Measurements from ENCODE around the gene NCOR2.

The NCOR2 gene

GRCh38 chr12:124605883-124606774, 38.7 kb upstream of the NCOR2 start:
- Histone ChIP-seq H3K9me3 (ENCODE audit: control extremely low read depth in 1 of 5, control insufficient read depth in 4 of 5, insufficient read depth in 2 of 5, low read depth in 1 of 5, low read length in 4 of 5) (no peaks in the 10 kb centered on the region), H3K36me3 (ENCODE audit: control insufficient read depth in 4 of 4, insufficient read depth in 4 of 4, low read length in 3 of 4) (no peaks in the 10 kb centered on the region), H3K27ac (ENCODE audit: insufficient read depth in 1 of 2, low read depth in 1 of 2, low read length in 2 of 2, poor library complexity in 1 of 2, severe bottlenecking in 2 of 2) (peak overlapping the region in 1 of 2 experiments; percentile 62), H3K4me1 (ENCODE audit: control extremely low read depth in 1 of 4, control insufficient read depth in 4 of 4, insufficient read depth in 4 of 4, low read length in 3 of 4) (peaks cover 9 to 83% (median 72%) of the 10 kb centered on the region in 4 experiments), H3K27me3 (replicated peaks in 2 of 5; ENCODE audit: control insufficient read depth in 4 of 5, insufficient read depth in 5 of 5, low read length in 4 of 5) (no peaks in the 10 kb centered on the region), H3K4me3 (ENCODE audit: control insufficient read depth in 1 of 7, extremely low read depth in 1 of 7, insufficient read depth in 4 of 7, low read depth in 2 of 7, low read length in 6 of 7) (peak overlapping the region in 3 of 7 experiments; percentile 1 to 28 (median 6))
- 51% methylated on average over 20 of the region's 22 CpGs for WGBS (ENCODE audit: insufficient coverage)
- POLR2A ChIA-PET: interaction anchor here (0.6 kb wide), 1 partner anchor 36 kb away, joined by 3 read pairs; no protein-coding TSS in a partner anchor
- CTCF ChIA-PET: interaction anchor here (0.8 to 5.0 kb wide), 4 partner anchors 12 to 115 kb away, joined by 3 to 25 read pairs (median 3); no protein-coding TSS in a partner anchor
- DNase-seq: peak; percentile 73 to 87 (median 76)

GRCh38 chr12:124605150-124605882, 37.9 kb upstream of the NCOR2 start:
- peaks cover 9 to 78% (median 70%) of the 10 kb centered on the region in 4 experiments for H3K4me1 ChIP-seq (ENCODE audit: control extremely low read depth in 1 of 4, control insufficient read depth in 4 of 4, insufficient read depth in 4 of 4, low read length in 3 of 4)
- H3K36me3 ChIP-seq (ENCODE audit: control insufficient read depth in 4 of 4, insufficient read depth in 4 of 4, low read length in 3 of 4): no peaks in the 10 kb centered on the region
- no peaks in the 10 kb centered on the region for H3K27me3 ChIP-seq (replicated peaks in 2 of 5; ENCODE audit: control insufficient read depth in 4 of 5, insufficient read depth in 5 of 5, low read length in 4 of 5)
- POLR2A ChIA-PET: no interaction called here
- CTCF ChIA-PET: interaction anchor here (0.8 to 5.0 kb wide), 5 partner anchors 11 to 116 kb away, joined by 3 to 25 read pairs (median 3); no protein-coding TSS in a partner anchor
- no peak for DNase-seq
- H3K4me3 ChIP-seq (ENCODE audit: control insufficient read depth in 1 of 7, extremely low read depth in 1 of 7, insufficient read depth in 4 of 7, low read depth in 2 of 7, low read length in 6 of 7): peak overlapping the region in 3 of 7 experiments; percentile 6 to 28 (median 12)
- WGBS (ENCODE audit: insufficient coverage): 53% methylated on average over 9 of the region's 13 CpGs
- no peaks in the 10 kb centered on the region for H3K9me3 ChIP-seq (ENCODE audit: control extremely low read depth in 1 of 5, control insufficient read depth in 4 of 5, insufficient read depth in 2 of 5, low read depth in 1 of 5, low read length in 4 of 5)
- peak overlapping the region in 1 of 2 experiments; percentile 62 for H3K27ac ChIP-seq (ENCODE audit: insufficient read depth in 1 of 2, low read depth in 1 of 2, low read length in 2 of 2, poor library complexity in 1 of 2, severe bottlenecking in 2 of 2)

DNA sequence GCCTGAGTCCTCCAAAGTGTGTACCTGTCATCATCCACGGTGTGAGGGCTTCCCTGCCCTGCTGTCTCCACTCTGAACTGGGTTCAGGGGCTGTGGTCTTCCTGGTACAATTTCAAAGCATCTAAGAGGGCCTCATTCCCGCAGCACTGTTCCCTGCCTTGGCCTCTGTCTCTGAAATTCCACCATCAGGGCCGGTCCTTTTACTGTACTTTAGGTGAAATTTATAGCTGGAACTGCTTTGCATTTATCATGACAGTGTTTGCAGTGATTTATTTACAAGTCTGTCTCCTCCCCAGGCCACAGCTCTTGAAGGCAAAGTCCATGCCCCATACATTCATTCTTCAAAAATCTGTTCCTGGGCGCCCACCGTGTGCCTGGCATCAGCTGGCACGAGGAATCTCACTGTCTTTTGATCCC, 36.9 kb upstream of the NCOR2 start:
- ChIA-PET POLR2A (no interaction called here), CTCF (interaction anchor here (0.8 to 5.0 kb wide), 3 partner anchors 10 to 38 kb away, joined by 3 to 25 read pairs (median 3); no protein-coding TSS in a partner anchor)
- H3K27me3 ChIP-seq (replicated peaks in 2 of 5; ENCODE audit: control insufficient read depth in 4 of 5, insufficient read depth in 5 of 5, low read length in 4 of 5): no peaks in the 10 kb centered on the region
- no peak overlapping the region for H3K4me3 ChIP-seq (ENCODE audit: control insufficient read depth in 1 of 7, extremely low read depth in 1 of 7, insufficient read depth in 4 of 7, low read depth in 2 of 7, low read length in 6 of 7)
- no peaks in the 10 kb centered on the region for H3K36me3 ChIP-seq (ENCODE audit: control insufficient read depth in 4 of 4, insufficient read depth in 4 of 4, low read length in 3 of 4)
- no peak for DNase-seq
- H3K4me1 ChIP-seq (ENCODE audit: control extremely low read depth in 1 of 4, control insufficient read depth in 4 of 4, insufficient read depth in 4 of 4, low read length in 3 of 4): peaks cover 9 to 68% (median 59%) of the 10 kb centered on the region in 4 experiments
- H3K27ac ChIP-seq (ENCODE audit: insufficient read depth in 1 of 2, low read depth in 1 of 2, low read length in 2 of 2, poor library complexity in 1 of 2, severe bottlenecking in 2 of 2): no peak overlapping the region
- H3K9me3 ChIP-seq (ENCODE audit: control extremely low read depth in 1 of 5, control insufficient read depth in 4 of 5, insufficient read depth in 2 of 5, low read depth in 1 of 5, low read length in 4 of 5): no peaks in the 10 kb centered on the region
- WGBS (ENCODE audit: insufficient coverage): 98% methylated on average over 5 of the region's 6 CpGs

DNA sequence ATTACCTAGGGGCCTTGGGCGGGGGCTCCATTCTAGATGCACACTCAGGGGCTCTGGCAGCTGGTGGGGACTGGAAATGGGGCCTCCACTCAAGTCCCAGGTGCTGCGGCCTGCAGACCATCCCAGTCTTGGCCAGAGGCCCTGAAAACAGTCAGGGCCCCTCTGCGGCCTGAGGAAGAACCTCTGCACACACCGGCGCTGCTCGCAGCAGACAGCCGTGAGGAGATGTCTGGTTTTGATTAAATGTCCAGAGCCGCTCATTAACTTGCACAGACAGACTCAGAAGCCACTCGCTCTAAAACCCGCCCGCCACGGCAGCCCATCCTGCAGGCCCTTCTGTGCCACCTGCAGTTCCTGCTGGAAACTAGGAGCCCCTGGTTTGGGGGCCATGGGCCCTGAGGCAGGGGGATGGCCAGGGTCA, 36.4 kb upstream of the NCOR2 start:
- Histone ChIP-seq H3K27ac (ENCODE audit: insufficient read depth in 1 of 2, low read depth in 1 of 2, low read length in 2 of 2, poor library complexity in 1 of 2, severe bottlenecking in 2 of 2) (no peak overlapping the region), H3K27me3 (replicated peaks in 2 of 5; ENCODE audit: control insufficient read depth in 4 of 5, insufficient read depth in 5 of 5, low read length in 4 of 5) (no peaks in the 10 kb centered on the region), H3K4me3 (ENCODE audit: control insufficient read depth in 1 of 7, extremely low read depth in 1 of 7, insufficient read depth in 4 of 7, low read depth in 2 of 7, low read length in 6 of 7) (no peak overlapping the region), H3K4me1 (ENCODE audit: control extremely low read depth in 1 of 4, control insufficient read depth in 4 of 4, insufficient read depth in 4 of 4, low read length in 3 of 4) (peaks cover 9 to 64% (median 55%) of the 10 kb centered on the region in 4 experiments), H3K36me3 (ENCODE audit: control insufficient read depth in 4 of 4, insufficient read depth in 4 of 4, low read length in 3 of 4) (no peaks in the 10 kb centered on the region), H3K9me3 (ENCODE audit: control extremely low read depth in 1 of 5, control insufficient read depth in 4 of 5, insufficient read depth in 2 of 5, low read depth in 1 of 5, low read length in 4 of 5) (no peaks in the 10 kb centered on the region)
- WGBS (ENCODE audit: insufficient coverage): 70% methylated on average over 8 of the region's 12 CpGs
- CTCF ChIA-PET: interaction anchor here (0.8 to 5.0 kb wide), 4 partner anchors 10 to 51 kb away, joined by 3 to 25 read pairs (median 4); no protein-coding TSS in a partner anchor
- POLR2A ChIA-PET: interaction anchor here (0.9 kb wide), 1 partner anchor 11 kb away, joined by 3 read pairs; no protein-coding TSS in a partner anchor
- peak in 1 of 3 donors; percentile 34 for DNase-seq

DNA sequence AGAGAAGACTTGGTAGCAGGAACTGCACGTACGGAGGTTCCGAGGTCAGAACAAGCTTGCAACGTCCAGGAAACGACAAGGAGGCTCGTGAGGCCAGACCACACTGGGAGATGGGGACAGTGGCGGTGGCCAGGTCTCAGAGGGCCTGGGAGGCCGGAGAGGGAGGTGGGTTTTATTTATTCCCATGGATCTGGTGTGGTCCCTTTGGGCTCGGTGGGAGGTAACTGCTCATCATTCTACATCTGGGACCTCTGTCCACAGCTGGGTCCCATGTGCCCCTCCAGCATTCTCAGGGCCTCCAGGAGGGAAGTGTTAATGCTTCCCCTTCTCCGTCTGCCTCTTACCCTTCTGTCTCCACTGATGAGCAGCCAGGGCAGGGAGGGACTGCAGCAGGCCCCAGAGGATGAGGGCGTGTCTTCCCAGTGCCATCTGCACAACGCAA, 35.7 kb upstream of the NCOR2 start:
- H3K9me3 ChIP-seq (ENCODE audit: control extremely low read depth in 1 of 5, control insufficient read depth in 4 of 5, insufficient read depth in 2 of 5, low read depth in 1 of 5, low read length in 4 of 5): no peaks in the 10 kb centered on the region
- H3K4me1 ChIP-seq (ENCODE audit: control extremely low read depth in 1 of 4, control insufficient read depth in 4 of 4, insufficient read depth in 4 of 4, low read length in 3 of 4): peaks cover 9 to 57% (median 48%) of the 10 kb centered on the region in 4 experiments
- no peaks in the 10 kb centered on the region for H3K27me3 ChIP-seq (replicated peaks in 2 of 5; ENCODE audit: control insufficient read depth in 4 of 5, insufficient read depth in 5 of 5, low read length in 4 of 5)
- 34% methylated on average over 9 of the region's 12 CpGs for WGBS (ENCODE audit: insufficient coverage)
- CTCF ChIA-PET: interaction anchor here (0.6 to 5.0 kb wide), 5 partner anchors 9 to 651 kb away, joined by 3 to 25 read pairs (median 4); no protein-coding TSS in a partner anchor
- POLR2A ChIA-PET: interaction anchor here (0.9 kb wide), 1 partner anchor 10 kb away, joined by 3 read pairs; no protein-coding TSS in a partner anchor
- DNase-seq: peak in 1 of 3 donors; percentile 32
- no peak overlapping the region for H3K27ac ChIP-seq (ENCODE audit: insufficient read depth in 1 of 2, low read depth in 1 of 2, low read length in 2 of 2, poor library complexity in 1 of 2, severe bottlenecking in 2 of 2)
- no peaks in the 10 kb centered on the region for H3K36me3 ChIP-seq (ENCODE audit: control insufficient read depth in 4 of 4, insufficient read depth in 4 of 4, low read length in 3 of 4)
- no peak overlapping the region for H3K4me3 ChIP-seq (ENCODE audit: control insufficient read depth in 1 of 7, extremely low read depth in 1 of 7, insufficient read depth in 4 of 7, low read depth in 2 of 7, low read length in 6 of 7)

GRCh38 chr12:124601706-124602105, 34.3 kb upstream of the NCOR2 start:
- Histone ChIP-seq H3K9me3 (ENCODE audit: control extremely low read depth in 1 of 5, control insufficient read depth in 4 of 5, insufficient read depth in 2 of 5, low read depth in 1 of 5, low read length in 4 of 5) (no peaks in the 10 kb centered on the region), H3K27ac (ENCODE audit: insufficient read depth in 1 of 2, low read depth in 1 of 2, low read length in 2 of 2, poor library complexity in 1 of 2, severe bottlenecking in 2 of 2) (no peak overlapping the region), H3K27me3 (replicated peaks in 2 of 5; ENCODE audit: control insufficient read depth in 4 of 5, insufficient read depth in 5 of 5, low read length in 4 of 5) (no peaks in the 10 kb centered on the region), H3K4me3 (ENCODE audit: control insufficient read depth in 1 of 7, extremely low read depth in 1 of 7, insufficient read depth in 4 of 7, low read depth in 2 of 7, low read length in 6 of 7) (no peak overlapping the region), H3K4me1 (ENCODE audit: control extremely low read depth in 1 of 4, control insufficient read depth in 4 of 4, insufficient read depth in 4 of 4, low read length in 3 of 4) (peaks cover 9 to 44% (median 43%) of the 10 kb centered on the region in 4 experiments), H3K36me3 (ENCODE audit: control insufficient read depth in 4 of 4, insufficient read depth in 4 of 4, low read length in 3 of 4) (no peaks in the 10 kb centered on the region)
- WGBS (ENCODE audit: insufficient coverage): 94% methylated on average over 8 of the region's 8 CpGs
- ChIA-PET CTCF (interaction anchor here (1.0 to 5.0 kb wide), 3 partner anchors 7 to 63 kb away, joined by 3 to 25 read pairs (median 5); no protein-coding TSS in a partner anchor), POLR2A (no interaction called here)
- no peak for DNase-seq
